ENCODE results near the gene KIRREL1. TPM values are rescaled to one million over a fixed set of nuclear protein-coding genes. Genes with fewer than 3 reads are reported as not detected.

Gene KIRREL1
- total RNA-seq, 1 donor from 2014 or later = 40.8 TPM

DNA sequence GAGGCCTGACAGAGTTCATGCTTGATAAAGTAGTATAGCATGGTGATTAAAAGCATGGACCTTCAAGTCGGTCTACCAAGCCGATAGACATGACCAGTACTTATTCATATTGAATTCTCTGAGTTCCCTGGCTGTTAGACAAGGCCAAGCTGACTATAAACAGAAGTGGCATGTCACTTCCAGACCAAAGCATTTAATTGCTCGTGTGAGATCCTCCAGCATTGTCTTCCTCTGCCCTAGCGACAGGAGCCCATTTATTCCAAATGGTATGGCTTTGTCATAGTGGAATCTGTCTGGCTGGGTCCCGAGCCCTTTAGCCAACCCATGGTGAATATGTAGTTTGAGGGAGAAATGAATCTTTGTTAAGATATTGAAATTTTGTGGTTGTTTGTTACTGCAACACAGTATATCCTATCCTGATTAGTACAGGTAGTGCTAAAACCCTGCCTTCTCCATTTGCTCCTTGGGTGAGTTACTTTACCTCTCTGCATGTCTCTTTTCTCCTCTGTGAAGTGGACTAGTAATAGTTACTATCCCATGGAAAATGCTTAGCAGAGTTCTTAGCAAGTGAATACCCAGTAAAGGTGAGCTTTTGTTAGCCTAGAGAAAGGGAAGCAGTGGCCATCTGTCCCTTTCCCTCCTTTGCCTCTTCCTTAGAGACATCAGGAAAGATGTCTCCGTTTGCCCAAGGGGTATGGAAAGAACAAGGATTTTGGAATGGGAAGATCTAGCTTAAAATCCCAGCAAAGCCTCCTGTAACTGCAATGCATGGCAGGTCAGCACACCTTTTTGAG lies 109.6 kb downstream of the KIRREL1 start:
- Histone ChIP-seq H3K4me3 (no peak overlapping the region), H3K36me3 (no peaks in the 10 kb centered on the region), H3K4me1 (no peaks in the 10 kb centered on the region), H3K27ac (no peak overlapping the region), H3K27me3 (no peaks in the 10 kb centered on the region), H3K9me3 (no peaks in the 10 kb centered on the region)
- ATAC-seq = no peak
- no peak for TF ChIP-seq CTCF (IDR thresholded peaks at IDR 0.05)
- DNase-seq = no peak
- intact Hi-C loops (cut with DNase I) = no loop called here

- H3K9me3 ChIP-seq = no peaks in the 10 kb centered on the region
- no peaks in the 10 kb centered on the region for H3K36me3 ChIP-seq
- intact Hi-C loops (cut with DNase I) = no loop called here
- TF ChIP-seq CTCF (IDR thresholded peaks at IDR 0.05) = no peak
- H3K4me3 ChIP-seq = no peak overlapping the region
- H3K27ac ChIP-seq = no peak overlapping the region
- H3K4me1 ChIP-seq = no peaks in the 10 kb centered on the region
- H3K27me3 ChIP-seq = no peaks in the 10 kb centered on the region
- DNase-seq (no peak), ATAC-seq (no peak)
Measured at GRCh38 chr1:158103861-158104522, 110.5 kb downstream of the KIRREL1 start.

DNA sequence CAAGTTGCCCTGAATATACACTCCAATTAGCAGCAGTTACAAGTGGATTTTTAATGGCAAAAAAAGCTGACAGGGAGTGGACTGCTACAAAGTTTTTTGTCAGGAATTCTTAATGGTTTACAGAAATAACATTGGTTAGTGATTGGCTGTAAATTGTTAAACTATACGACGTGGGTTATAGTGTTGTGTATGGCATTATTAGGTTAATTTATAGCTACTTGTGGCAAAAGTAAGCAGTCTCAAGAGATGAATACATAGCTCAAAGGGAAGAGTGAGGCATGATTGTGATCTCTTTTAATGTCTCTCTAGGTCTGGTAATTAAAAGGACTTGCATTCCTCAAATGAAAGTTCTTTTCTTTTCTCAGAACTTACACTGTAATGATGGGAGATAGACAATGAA lies 111.4 kb downstream of the KIRREL1 start:
- Histone ChIP-seq H3K4me1 (no peaks in the 10 kb centered on the region), H3K27ac (no peak overlapping the region), H3K9me3 (no peaks in the 10 kb centered on the region), H3K27me3 (no peaks in the 10 kb centered on the region), H3K4me3 (no peak overlapping the region), H3K36me3 (no peaks in the 10 kb centered on the region)
- intact Hi-C loops (cut with DNase I) = no loop called here
- no peak for TF ChIP-seq CTCF (IDR thresholded peaks at IDR 0.05)
- DNase-seq (no peak), ATAC-seq (no peak)

DNA sequence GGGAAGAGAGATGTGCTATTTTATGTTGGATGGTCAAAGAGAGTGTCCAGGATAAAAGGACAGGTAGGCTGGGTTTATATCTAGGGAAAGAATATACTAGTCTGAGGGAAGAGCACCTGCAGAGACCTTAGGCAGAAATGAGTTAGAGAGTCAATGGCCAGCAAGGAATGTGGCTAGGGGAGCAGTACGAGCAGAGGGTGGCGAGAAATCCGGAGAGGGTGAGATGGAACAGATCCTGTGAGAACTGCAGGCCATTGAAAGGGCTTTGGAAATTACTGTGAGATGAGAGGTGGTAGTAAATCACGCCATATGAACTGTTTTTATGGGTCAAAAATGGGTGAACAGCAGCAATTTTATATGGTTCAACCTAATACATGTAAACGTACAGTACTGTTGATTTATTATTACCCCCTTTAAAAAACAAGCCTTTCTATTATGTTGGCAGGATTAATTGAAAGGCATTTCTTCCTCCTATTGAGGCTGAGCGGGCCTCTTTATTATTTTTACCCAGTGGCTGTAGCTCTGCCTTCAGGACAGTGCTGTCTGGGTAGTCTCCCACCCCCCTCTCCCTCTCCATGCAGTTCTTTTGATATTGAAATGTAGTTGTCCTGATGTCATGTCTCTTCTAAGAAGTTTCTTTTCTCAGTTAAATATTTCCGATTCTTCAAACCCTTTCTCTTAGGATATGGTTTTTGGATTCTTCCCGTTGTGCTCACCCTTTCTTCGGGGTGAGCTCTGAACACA lies 112.1 kb downstream of the KIRREL1 start:
- H3K4me3 ChIP-seq = no peak overlapping the region
- no peak for DNase-seq

GRCh38 chr1:158107916-158108315 lies 114.5 kb downstream of the KIRREL1 start:
- ATAC-seq (no peak), DNase-seq (no peak)
- H3K9me3 ChIP-seq = no peaks in the 10 kb centered on the region
- intact Hi-C loops (cut with DNase I) = no loop called here
- no peak for TF ChIP-seq CTCF (IDR thresholded peaks at IDR 0.05)
- no peak overlapping the region for H3K4me3 ChIP-seq
- H3K36me3 ChIP-seq = no peaks in the 10 kb centered on the region
- H3K27me3 ChIP-seq = peaks cover 10% of the 10 kb centered on the region
- no peak overlapping the region for H3K27ac ChIP-seq
- H3K4me1 ChIP-seq = no peaks in the 10 kb centered on the region

More for the DNA sequence above, 112.1 kb downstream of the KIRREL1 start:
- no peak for ATAC-seq
- no peak for TF ChIP-seq CTCF (IDR thresholded peaks at IDR 0.05)
- Histone ChIP-seq H3K4me1 (no peaks in the 10 kb centered on the region), H3K9me3 (no peaks in the 10 kb centered on the region), H3K27me3 (no peaks in the 10 kb centered on the region), H3K36me3 (no peaks in the 10 kb centered on the region), H3K27ac (no peak overlapping the region)
- intact Hi-C loops (cut with DNase I) = no loop called here

Data from upper lobe of right lung (tissue), 1 donor.